SIG-M5 (cell line): ENCODE results near the gene MAMSTR.
"Not testable (repeated sequence)": the region's sequence is repeated elsewhere in the genome, so short reads cannot be mapped to it uniquely, and the experiment has no call there.

Experiments
- DNase-seq: peaks from one replicate; lab custom pipeline; 2025; lab: John Stamatoyannopoulos, UW

MAMSTR gene

DNA sequence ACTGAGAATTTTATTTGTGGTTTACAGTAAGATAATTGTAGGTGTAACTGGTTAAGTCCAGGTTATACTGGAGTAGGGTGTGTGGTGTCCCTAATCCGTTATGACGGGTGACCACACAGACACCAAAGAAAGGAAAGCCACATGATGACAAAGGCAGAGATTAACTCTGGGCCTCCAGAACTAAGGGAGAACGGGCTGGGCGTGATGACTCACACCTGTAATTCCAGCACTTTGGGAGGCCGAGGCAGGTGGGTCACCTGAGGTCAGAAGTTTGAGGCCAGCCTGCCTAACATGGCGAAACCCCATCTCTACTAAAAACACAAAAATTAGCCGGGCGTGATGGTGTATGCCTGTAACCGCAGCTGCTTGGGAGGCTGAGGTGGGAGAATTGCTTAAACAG lies 33.9 kb downstream of the MAMSTR start:
- no peak for DNase-seq

- no peak for DNase-seq
These were observed 36.2 kb downstream of the MAMSTR start for GRCh38 chr19:48683349-48683748.

GRCh38 chr19:48681127-48681470 lies 38.4 kb downstream of the MAMSTR start:
- no peak for DNase-seq

DNA sequence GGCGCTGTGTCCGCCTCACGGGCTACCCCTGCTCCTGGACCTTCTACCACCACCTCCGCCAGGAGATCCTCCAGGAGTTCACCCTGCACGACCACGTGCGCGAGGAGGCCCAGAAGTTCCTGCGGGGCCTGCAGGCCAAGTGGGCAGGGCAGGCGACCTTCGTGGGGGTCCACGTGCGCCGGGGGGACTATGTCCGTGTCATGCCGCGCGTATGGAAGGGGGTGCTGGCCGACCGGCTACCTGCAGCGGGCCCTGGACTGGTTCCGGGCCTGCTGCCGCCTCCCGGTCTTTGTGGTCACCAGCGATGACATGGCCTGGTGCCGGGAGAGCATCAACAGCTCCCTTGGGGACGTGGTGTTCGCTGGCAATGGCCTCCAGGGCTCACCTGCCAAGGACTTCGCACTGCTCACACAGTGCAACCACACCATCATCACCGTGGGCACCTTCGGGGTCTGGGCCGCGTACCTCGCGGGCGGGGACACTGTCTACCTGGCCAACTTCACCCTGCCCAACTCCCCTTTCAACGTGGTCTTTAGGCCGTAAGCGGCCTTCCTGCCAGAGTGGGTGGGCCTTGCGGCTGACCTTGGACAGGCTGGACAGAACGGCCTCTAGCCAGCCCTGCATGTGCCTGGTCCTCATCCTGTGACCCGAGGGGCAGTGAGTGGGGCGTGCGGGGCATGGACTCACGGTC lies 38.9 kb downstream of the MAMSTR start:
- DNase-seq: no peak

DNA sequence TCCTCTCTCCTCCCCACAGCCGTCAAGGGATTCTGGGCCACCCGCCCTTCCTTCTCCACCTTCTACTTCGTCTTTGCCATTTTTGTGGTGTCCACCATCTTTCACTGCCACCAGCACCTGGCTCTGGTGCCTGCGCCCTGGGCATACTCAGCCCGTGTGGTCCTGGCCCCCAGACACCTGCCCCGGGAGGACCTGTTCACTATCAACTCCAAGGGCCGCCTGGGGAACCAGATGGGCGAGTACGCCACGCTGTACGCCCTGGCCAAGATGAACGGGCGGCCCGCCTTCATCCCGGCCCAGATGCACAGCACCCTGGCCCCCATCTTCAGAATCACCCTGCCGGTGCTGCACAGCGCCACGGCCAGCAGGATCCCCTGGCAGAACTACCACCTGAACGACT lies 39.5 kb downstream of the MAMSTR start:
- DNase-seq: not testable (repeated sequence)

DNA sequence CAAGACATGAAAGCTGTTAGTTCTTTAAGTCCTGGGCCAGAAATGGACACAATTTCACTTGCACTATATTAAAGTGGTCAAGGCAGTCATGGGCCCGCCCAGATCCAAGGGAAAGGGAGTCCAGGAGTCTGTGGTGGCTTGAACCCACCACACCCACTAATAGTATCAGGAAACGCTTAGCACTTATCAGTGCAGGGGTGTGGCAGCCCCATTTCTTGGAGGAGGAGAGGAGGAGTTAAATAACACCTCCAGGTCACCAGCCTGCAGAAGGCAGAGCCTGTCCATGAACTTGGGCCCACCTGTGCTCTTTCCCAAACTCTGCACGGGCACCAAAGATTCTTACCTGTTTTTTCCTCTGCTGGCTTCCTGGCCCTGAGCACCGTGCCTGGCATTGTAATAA lies 41.3 kb downstream of the MAMSTR start:
- no peak for DNase-seq

DNA sequence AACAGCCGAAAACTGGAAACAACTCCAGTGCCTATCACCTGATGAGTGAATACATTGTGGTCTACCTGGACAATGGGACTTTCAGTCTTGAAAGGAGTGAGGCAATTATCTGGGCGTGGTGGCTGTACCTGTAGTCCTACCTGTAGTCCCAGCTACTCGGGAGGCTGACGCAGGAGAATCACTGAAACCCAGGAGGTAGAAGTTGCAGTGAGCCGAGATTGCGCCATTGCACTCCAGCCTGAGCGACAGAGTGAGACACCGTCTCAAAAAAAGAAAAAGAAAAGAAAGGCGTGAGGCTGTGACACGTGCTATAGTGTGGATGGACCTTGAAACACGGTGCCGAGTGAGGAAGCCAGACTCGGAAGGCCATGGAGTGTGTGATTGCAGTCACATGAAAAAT lies 42.6 kb downstream of the MAMSTR start:
- DNase-seq: no peak

DNA sequence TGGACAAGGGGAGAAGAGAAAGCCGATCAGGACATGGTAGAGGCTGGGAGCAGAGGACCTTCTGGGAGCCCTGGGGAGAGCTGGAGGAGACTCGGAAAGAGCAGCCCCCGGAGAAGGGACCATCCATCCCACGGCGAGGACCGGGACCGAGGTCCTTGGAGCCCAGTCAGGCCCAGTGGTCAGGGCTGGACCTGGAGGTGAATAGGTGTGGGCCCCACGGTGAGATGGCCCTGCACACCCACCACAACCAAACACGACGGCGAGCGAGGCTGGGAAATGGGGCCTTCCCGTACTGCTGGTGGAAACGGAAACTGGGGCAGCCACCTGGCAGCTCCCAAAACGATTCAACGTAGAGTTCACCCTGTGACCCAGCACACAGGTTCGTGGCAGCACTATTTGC lies 43.0 kb downstream of the MAMSTR start:
- no peak for DNase-seq

DNA sequence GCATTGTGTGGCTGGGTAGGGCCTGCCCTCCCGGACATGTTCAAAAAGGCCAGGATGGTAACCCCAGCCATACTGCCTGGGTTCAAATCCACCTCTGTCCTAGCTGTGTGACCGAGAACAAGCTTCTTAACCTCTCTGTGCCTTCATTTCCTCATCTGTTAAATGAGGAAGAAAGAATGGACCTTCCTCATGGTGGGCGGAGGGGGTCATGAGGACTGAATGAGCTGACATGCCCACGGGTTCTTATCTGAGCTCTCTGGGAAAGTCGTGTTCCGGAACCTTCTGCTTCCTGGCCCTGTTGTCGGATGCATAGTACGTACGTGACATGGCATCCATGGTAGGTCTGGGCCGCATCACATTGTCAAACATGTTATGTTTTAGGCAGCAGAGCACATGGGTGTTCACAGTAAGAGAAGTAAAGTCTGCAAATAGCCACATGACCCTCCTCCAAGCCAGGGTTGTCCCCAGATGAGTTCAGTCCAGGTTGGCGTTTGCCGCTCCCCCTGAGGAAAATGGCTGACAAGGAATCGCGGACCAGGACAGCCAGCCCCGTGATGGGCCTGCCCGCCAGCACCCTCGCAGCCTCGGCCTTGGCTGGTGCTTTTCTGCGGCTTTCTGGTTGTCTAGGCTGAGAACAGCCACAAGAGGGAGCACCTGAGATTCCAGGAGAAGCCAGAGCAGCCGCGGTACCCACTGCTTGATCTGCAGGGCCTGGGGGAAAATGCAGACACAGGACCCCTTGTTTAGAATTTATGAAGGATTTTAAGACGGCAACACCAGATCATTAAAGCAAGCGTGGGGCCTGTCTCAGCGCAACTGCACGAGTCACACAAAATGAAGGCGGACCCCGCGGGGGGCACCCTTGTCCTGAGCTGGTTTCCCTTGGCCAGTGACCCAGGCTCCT lies 44.4 kb downstream of the MAMSTR start:
- no peak for DNase-seq

DNA sequence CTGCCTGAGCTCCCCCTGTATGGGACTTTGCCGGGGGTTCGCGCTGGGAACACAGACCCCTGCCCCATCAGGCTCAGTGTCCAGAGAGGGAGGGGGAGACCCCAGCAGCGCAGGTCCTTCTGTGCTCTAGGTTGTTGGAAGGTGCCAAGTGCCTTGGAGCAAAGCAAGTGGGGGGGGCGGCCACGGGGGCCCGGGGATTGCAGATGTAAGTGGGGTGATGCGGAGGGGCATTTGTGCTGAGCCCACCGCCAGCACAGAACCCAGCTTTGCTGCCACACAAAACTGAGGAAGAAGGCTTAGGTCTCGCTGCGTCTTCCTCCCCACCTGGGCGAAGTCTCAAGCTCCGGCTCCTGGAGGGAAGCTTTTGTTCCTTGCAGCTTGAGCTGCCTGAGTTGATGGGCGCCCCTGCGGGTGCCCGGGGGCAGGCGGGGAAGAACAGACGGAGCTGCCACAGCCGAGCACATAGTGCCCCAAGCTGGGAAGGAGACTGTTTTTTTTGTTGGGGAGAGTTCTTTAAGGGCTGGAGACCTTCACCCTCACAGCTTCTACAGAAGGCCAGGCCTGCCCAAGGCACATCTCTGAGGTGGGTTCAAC lies 45.2 kb downstream of the MAMSTR start:
- no peak for DNase-seq

DNA sequence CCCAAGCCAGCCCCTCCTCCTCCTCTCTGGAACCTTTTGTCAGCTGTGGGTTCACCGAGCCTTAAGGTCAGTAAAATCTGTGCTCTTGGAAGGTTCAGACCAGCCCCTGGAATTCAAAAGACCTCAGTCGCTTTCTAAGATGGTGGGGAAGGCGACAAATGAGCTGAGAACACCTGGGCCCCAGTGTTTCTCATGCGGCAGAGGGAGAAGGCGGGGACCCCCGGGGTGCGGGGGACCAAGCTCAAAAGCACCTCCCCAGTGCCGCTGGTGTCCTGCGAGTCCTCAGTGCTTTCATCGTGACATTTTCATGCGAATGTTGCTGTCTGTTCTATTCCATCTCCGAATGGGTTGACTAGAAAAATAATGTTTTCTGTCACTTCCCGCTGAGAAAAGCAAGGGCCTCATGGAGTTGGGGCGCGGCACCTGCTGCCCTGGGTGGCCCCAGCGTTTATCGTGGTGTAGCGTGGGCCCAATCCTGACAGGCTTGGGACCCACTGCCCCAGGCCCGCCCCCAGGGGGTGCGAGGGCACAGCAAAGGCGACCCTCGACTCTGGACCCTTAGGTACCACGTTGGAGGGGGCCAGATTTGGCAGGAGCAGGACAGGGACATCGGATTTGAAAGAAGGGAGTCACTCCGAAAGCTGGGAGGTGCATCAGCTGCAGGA lies 46.0 kb downstream of the MAMSTR start:
- DNase-seq: no peak

- DNase-seq: no peak
These were observed 46.5 kb downstream of the MAMSTR start, which contains the start of gene NTN5 for GRCh38 chr19:48672994-48673393. TSS of gene NTN5 (minus strand) at chr19:48673017. CDS start at chr19:48670986, 2,031 bp downstream.

DNA sequence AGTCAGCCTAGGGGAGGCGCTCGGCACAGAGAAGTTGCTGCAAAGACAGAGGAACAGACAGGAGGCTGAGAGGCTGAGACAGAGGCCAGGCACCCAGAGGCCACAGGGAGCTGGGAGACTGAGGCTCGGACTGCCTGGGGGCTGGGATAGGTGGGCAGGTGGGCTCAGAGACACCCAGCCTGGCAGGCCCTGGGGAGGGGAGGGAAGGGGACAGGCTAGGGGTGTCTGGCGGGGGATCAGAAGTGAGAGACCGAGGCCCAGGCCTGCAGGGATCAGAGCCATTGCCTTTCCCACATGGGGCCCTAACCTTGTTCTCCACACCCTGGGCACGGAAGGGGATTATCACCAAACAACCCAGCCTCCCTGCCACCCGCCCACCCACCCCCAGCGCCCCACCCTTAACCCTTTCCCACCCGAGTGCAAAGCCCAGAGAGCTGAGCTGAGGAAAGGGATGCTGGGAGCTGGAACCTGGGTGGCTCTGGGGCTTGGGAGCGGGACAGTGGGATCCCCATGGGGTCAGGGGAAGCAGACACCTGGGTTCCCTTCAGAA lies 48.0 kb downstream of the MAMSTR start:
- DNase-seq: no peak

GRCh38 chr19:48670699-48671445 lies 48.7 kb downstream of the MAMSTR start:
- DNase-seq: no peak

DNA sequence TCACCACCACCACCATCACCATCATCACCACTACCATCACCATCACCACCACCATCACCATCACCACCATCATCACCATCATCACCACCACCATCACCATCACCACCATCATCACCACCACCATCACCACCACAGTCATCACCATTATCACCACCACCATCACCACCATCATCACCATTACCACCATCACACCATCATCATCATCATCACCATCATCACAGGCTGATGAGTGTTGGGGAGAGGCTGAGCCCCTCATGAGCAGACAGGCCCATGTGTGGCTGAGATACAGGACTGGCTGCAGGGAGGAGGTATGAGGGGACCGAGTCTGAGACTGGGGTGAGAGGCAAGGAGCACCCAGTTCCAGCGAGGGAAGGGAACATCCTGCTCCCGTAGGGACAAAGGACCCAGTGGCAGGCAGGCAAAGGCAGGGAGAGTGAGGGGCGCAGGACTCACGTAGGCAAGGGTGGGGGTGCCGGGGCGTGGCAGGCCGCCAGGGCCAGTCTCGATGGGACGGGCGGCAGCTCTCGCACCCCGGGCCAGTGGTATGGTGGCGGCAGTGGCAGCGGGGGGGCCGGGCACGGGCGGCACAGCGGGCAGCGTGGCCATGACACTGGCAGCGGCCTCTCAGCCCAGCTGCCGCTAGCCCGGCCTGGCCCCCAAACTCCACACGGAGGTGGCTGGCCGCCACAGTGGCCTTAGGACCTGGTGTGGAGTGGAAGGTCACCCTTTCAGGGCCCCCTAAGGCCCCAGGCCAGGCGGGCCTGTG lies 49.4 kb downstream of the MAMSTR start:
- no peak for DNase-seq

- no peak for DNase-seq
These were observed 50.8 kb downstream of the MAMSTR start for GRCh38 chr19:48668761-48669160.

DNA sequence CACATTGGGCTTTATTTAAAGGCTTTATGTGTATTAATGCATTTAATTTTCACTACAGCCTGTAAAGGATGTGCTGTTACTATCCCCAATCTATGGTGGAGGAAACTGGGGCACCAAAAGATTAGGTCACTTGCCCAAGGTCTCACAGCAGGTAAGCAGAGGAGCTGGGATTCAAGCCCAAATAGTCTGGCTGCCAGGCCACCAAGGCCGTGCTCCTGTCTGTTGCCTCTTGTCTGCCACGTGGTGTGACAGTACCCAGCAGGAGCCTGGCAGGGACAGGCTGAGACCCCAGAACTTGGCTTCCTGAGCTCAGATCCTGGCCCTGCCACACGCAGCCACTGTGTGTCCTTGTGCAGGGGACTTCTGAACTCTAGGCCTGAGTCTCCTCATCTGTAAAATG lies 51.2 kb downstream of the MAMSTR start:
- DNase-seq: no peak

DNA sequence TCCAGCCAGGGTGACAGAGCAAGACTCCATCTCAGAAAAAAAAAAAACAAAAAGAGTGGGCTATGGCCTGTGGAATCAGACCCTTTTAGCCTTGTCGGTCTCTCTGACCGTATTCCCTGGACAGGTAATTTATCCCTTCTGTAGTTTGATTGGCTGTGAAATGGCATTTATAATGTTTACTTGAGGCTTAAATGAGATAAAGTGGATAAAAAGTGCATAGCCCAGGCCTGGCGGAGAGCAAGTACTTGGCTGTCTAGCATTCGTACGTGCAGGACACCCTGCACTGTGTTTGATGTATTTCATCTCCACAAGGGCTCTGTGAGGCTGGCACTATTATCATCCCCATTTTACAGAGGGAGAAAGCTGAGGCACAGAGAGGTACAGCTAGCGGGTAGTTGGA lies 53.7 kb downstream of the MAMSTR start:
- no peak for DNase-seq

DNA sequence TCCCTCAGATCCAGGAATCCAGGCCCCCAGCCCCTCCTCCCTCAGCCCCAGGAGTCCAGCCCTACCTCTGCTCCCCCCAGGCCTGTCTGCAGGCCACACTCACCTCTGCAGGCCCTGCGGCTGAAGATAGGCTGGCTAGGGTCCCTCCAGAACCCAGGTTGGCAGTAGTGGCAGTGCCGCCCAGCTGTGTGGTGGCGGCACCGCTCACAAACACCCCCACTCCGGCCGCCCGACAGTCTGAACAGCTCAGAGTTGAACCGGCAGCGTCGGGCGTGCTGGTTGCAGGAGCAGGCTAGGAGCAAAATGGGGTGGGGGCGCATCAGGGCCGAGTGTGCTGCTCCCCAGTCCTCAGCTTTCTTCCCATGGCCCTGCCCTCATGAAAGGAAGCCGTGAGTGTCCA lies 55.0 kb downstream of the MAMSTR start:
- DNase-seq: no peak

DNA sequence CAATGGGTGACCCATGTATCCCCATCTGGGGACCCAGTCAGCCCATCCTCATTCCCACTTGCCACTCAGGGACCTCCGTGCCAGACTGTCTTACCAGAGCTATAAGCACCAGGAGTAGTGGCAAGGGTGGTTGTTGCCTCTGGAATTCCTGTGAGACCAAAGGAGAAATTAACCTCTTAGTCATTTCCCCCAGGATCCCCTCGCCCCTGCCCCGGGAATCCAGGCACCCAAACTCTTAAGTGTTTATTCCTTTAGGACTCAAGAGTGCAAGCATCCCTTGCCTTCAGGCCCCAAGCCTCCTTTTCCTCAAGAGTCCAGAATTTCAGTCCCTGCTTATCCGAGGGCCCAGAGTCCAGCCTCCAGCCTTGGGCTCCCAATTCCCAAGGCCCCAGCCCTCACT lies 55.9 kb downstream of the MAMSTR start:
- no peak for DNase-seq
